ENCODE measurements around the gene METTL21A. TPM values are rescaled to one million over a fixed set of nuclear protein-coding genes. Genes with fewer than 3 reads are reported as not detected.
A peak's percentile ranks its signal among the peaks of the same experiment; 100 is the strongest.

The METTL21A gene
- total and polyA plus RNA-seq, 3 donors from 2014 or later = 7.8 to 14.9 (median 14.6) TPM

DNA sequence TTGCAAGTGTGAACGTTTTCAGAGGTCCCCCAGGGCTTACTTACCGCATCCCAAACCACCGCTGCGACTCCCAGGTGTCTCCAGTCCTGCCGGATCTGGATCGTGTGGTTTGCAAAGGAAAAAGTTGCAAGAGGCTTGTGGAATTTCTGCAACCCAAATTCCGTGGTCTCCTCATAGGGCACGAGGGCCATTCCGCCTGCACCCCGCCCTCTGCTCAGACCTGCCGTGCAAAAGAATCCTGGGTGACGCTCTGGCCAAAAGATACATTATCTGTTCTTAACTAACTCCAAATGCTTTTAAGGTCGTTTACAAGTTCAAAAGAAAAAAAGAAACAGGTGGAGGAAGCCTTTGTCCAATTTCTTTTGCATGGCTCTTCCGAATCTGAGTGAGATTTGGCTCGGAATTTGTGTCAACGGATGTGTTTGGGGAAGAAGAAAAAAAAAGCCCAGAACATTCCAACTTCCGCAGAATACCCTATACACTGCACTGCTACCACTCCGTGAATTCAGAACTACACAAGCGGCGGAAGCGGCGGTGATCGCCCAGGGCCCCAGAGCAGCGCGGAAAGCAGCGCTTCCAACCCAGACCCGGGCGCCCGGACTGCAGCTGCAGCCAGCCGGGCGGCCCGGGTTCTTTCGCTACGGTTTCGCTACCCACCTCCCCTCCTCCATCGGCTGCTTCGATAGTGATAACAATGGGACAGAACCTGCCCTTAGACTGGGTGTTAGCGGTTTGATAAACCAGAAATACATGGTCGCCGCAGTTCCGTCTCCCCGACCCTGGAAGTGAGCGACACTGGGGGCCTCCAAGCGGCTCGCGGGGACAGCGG is 795 bp downstream of the METTL21A start:
- Histone ChIP-seq H3K27ac (peak overlapping the region; percentile 87 to 91), H3K4me3 (peak overlapping the region; percentile 83 to 92), H3K4me1 (peaks cover 16% of the 10 kb centered on the region), H3K36me3 (ENCODE audit: low read depth, missing control alignments) (no peaks in the 10 kb centered on the region), H3K9me3 (no peaks in the 10 kb centered on the region), H3K27me3 (no peaks in the 10 kb centered on the region)
- intact Hi-C loops (cut with DNase I; ENCODE audit: low total_unique reads) = loop anchor here (5.0 kb wide), 1 partner anchor 88 kb away; the partner anchor contains the start of gene CCNYL1
- WGBS, 2 donors = 0 to 1% methylated on average over 34 to 47 of the region's 47 CpGs
- DNase-seq = peak; percentile 75
- TF ChIP-seq POLR2A (IDR thresholded peaks at IDR 0.05) (no peak), CTCF (IDR thresholded peaks at IDR 0.05) (no peak)

GRCh38 chr2:207621501-207622039 is 3.6 kb downstream of the METTL21A start:
- H3K9me3 ChIP-seq = no peaks in the 10 kb centered on the region
- 81 to 83% methylated on average over 10 of the region's 10 CpGs for WGBS, 2 donors
- intact Hi-C loops (cut with DNase I; ENCODE audit: low total_unique reads) = no loop called here
- no peak for DNase-seq
- TF ChIP-seq CTCF (IDR thresholded peaks at IDR 0.05) (no peak), POLR2A (IDR thresholded peaks at IDR 0.05) (no peak)
- no peak overlapping the region for H3K27ac ChIP-seq
- no peaks in the 10 kb centered on the region for H3K36me3 ChIP-seq (ENCODE audit: low read depth, missing control alignments)
- H3K4me3 ChIP-seq = no peak overlapping the region
- no peaks in the 10 kb centered on the region for H3K27me3 ChIP-seq
- H3K4me1 ChIP-seq = peaks cover 15% of the 10 kb centered on the region

GRCh38 chr2:207619764-207620203 is 5.4 kb downstream of the METTL21A start:
- intact Hi-C loops (cut with DNase I; ENCODE audit: low total_unique reads) = no loop called here
- no peak overlapping the region for H3K27ac ChIP-seq

DNA sequence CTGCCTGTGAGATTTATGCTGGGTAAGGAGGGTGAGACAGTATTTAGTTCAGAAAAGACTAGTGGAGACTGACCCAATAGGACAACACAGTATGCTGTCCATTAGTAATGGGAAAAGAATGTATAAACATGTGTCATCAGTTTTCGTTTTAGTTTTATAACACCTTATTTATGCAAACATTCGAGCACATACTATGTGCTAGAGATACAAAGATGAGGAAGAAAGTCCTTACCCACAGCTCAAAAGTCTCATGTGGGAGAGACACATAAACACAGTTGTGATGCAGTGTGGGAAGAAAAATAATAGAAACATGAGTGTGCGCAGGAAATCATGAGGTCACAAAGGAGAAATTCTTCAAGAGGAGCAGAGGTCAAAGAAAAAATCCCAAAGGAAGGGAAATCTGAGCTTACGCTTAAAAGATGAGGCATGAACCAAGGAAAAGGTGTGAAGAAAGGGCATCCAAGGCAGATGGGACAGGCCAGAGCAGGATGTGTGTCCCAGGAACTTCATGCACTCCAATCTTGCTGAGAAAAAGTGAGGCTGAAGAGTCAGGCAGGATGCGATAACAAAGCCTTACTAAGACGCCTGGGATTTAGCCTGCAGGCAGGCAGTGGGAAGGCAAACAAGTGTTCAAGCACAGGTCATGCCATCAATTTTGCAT is 8.1 kb downstream of the METTL21A start:
- Histone ChIP-seq H3K27me3 (no peaks in the 10 kb centered on the region), H3K9me3 (no peaks in the 10 kb centered on the region), H3K4me3 (no peak overlapping the region), H3K27ac (no peak overlapping the region), H3K36me3 (ENCODE audit: low read depth, missing control alignments) (no peaks in the 10 kb centered on the region), H3K4me1 (no peaks in the 10 kb centered on the region)
- intact Hi-C loops (cut with DNase I; ENCODE audit: low total_unique reads) = no loop called here
- WGBS, 2 donors = 87 to 88% methylated on average over 6 of the region's 6 CpGs
- no peak for DNase-seq
- TF ChIP-seq POLR2A (IDR thresholded peaks at IDR 0.05) (no peak), CTCF (IDR thresholded peaks at IDR 0.05) (no peak)

More at GRCh38 chr2:207619764-207620203, 5.4 kb downstream of the METTL21A start:
- WGBS, 2 donors = 59 to 86% methylated on average over 4 of the region's 4 CpGs
- H3K36me3 ChIP-seq (ENCODE audit: low read depth, missing control alignments) = no peaks in the 10 kb centered on the region
- H3K27me3 ChIP-seq = no peaks in the 10 kb centered on the region
- DNase-seq = no peak
- peaks cover 9% of the 10 kb centered on the region for H3K4me1 ChIP-seq
- no peaks in the 10 kb centered on the region for H3K9me3 ChIP-seq
- TF ChIP-seq POLR2A (IDR thresholded peaks at IDR 0.05) = no peak
- no peak for TF ChIP-seq CTCF (IDR thresholded peaks at IDR 0.05)
- no peak overlapping the region for H3K4me3 ChIP-seq

Data from testis (tissue), 3 donors.